K562 (cell line): ENCODE data around the gene FAM98C.

Experiments used
- CBX5 ChIP-seq: IDR thresholded peaks from 2 replicates; pipeline ENCODE4 v1.6.1; 2014; ENCODE audit warnings: low read depth, borderline replicate concordance
- FOXA3 ChIP-seq, 2 experiments: fragments of 450-650 bp in 1 of 2; sonication (generic) in 1 of 2; formaldehyde crosslinking; IDR thresholded peaks in 1 of 2; conservative IDR thresholded peaks in 1 of 2; 2 replicates each; pipeline versions ENCODE4 v1.4.0 to v1.8.0; 2020 to 2022; ENCODE audit warnings: mild to moderate bottlenecking in 2 of 2, missing genetic modification reagents in 1 of 2
- GATA2 ChIP-seq: sonication (generic); formaldehyde crosslinking; IDR thresholded peaks from 2 replicates; pipeline ENCODE4 v1.4.0; 2020; ENCODE audit warnings: mild to moderate bottlenecking, missing genetic modification reagents
- MED1 ChIP-seq: sonication (generic); formaldehyde crosslinking; IDR thresholded peaks from 2 replicates; pipeline ENCODE4 v1.8.1; 2023; ENCODE audit warnings: missing genetic modification reagents, borderline replicate concordance
- PHTF2 ChIP-seq: fragments of 250-450 bp; sonication (Bioruptor Pico); IDR thresholded peaks from 2 replicates; pipeline ENCODE4 v1.5.0; 2021; ENCODE audit warnings: mild to moderate bottlenecking
- POLR2A ChIP-seq: fragments of 450-650 bp; conservative IDR thresholded peaks from 2 replicates; pipeline ENCODE4 v1.6.1; 2016
- SETDB1 ChIP-seq: IDR thresholded peaks from one replicate; pipeline ENCODE4 v1.6.1; 2012; ENCODE audit warnings: low read length, control low read depth, inconsistent platforms
- SRF ChIP-seq, 2 experiments: fragments of 250-450, 450-650 bp in 1 of 2; sonication (Bioruptor Pico) in 1 of 2; sonication (generic) in 1 of 2; formaldehyde crosslinking; IDR thresholded peaks; 2 replicates each; pipeline versions ENCODE4 v1.5.0 to v1.5.1; 2020 to 2022; ENCODE audit warnings: mild to moderate bottlenecking in 1 of 2, missing genetic modification reagents in 1 of 2
- ZBTB43 ChIP-seq: sonication (generic); formaldehyde crosslinking; IDR thresholded peaks from 2 replicates; pipeline ENCODE4 v1.8.0; 2023; ENCODE audit warnings: mild to moderate bottlenecking, missing genetic modification reagents
- ZKSCAN3 ChIP-seq: fragments of 250-450 bp; sonication (Bioruptor Pico); IDR thresholded peaks from 2 replicates; pipeline ENCODE4 v1.4.0; 2020
- ZNF280A ChIP-seq: fragments of 450-650 bp; IDR thresholded peaks from 2 replicates; pipeline ENCODE4 v1.6.1; 2018; ENCODE audit warnings: mild to moderate bottlenecking, low read depth; ENCODE audit not compliant: partially characterized antibody
- ZNF609 ChIP-seq: sonication (generic); formaldehyde crosslinking; IDR thresholded peaks from 2 replicates; pipeline ENCODE4 v1.8.1; 2023; ENCODE audit warnings: missing genetic modification reagents, mild to moderate bottlenecking, borderline replicate concordance
- TF ChIP-seq, protein P1 (sequence below), 2 experiments: IDR thresholded peaks in 1 of 2; conservative IDR thresholded peaks in 1 of 2; 2 replicates each; pipeline ENCODE4 v1.6.1; 2016; ENCODE audit warnings: low read depth in 2 of 2, mild to moderate bottlenecking in 1 of 2, missing compliant biosample characterization in 1 of 2, missing genetic modification characterization in 1 of 2, moderate library complexity in 1 of 2
- TF ChIP-seq, protein P2 (sequence below), 3 experiments: IDR thresholded peaks in 2 of 3; conservative IDR thresholded peaks in 1 of 3; 2 replicates each; pipeline ENCODE4 v1.5.1; 2011 to 2012; ENCODE audit warnings: low read length in 3 of 3, mild to moderate bottlenecking in 3 of 3, control low read depth in 2 of 3, improper control_type of control experiment in 1 of 3, inconsistent platforms in 1 of 3, low read depth in 1 of 3, mixed read lengths in 1 of 3, moderate library complexity in 1 of 3; ENCODE audit not compliant: insufficient read depth in 2 of 3

DNA sequence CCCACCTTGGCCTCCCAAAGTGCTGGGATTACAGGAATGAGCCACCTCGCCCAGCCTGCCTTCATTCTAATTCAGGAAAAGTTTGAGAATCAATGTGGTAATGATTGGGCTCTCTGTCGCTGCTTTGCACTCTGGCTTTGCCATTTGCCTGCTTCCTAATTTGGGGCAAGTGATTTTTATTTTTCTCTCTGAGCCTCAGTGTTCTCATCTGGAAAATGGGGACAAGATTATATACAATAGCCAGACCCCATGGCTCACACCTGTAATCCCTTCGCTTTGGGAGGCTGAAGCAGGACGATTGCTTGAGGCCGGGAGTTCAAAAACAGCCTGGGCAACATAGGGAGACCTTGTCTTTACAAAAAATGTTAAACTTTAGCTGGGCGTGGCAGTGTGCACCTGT is 34.4 kb downstream of the FAM98C start:
- TF ChIP-seq ZNF609 (CRISPR knock-in tag) (no peak), GATA2 (CRISPR knock-in tag) (no peak), ZNF280A (no peak), CBX5 (no peak), POLR2A (no peak), FOXA3 (CRISPR knock-in tag; conservative IDR thresholded peaks at IDR 0.05 in 1 of 2, IDR thresholded peaks at IDR 0.05 in 1 of 2) (no peak), SRF (CRISPR knock-in tag; IDR thresholded peaks at IDR 0.05) (no peak), MED1 (CRISPR knock-in tag) (no peak), PHTF2 (CRISPR knock-in tag) (no peak), ZBTB43 (CRISPR knock-in tag) (no peak), SETDB1 (no peak), ZKSCAN3 (CRISPR knock-in tag) (no peak)
- TF ChIP-seq, protein P1, sequence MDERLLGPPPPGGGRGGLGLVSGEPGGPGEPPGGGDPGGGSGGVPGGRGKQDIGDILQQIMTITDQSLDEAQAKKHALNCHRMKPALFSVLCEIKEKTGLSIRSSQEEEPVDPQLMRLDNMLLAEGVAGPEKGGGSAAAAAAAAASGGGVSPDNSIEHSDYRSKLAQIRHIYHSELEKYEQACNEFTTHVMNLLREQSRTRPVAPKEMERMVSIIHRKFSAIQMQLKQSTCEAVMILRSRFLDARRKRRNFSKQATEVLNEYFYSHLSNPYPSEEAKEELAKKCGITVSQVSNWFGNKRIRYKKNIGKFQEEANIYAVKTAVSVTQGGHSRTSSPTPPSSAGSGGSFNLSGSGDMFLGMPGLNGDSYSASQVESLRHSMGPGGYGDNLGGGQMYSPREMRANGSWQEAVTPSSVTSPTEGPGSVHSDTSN (CRISPR knock-in tag; IDR thresholded peaks at IDR 0.05; ENCODE audit: low read depth) = no peak
- TF ChIP-seq, protein P1 (tag; conservative IDR thresholded peaks at IDR 0.05; ENCODE audit: low read depth) = no peak
- TF ChIP-seq, protein P2, sequence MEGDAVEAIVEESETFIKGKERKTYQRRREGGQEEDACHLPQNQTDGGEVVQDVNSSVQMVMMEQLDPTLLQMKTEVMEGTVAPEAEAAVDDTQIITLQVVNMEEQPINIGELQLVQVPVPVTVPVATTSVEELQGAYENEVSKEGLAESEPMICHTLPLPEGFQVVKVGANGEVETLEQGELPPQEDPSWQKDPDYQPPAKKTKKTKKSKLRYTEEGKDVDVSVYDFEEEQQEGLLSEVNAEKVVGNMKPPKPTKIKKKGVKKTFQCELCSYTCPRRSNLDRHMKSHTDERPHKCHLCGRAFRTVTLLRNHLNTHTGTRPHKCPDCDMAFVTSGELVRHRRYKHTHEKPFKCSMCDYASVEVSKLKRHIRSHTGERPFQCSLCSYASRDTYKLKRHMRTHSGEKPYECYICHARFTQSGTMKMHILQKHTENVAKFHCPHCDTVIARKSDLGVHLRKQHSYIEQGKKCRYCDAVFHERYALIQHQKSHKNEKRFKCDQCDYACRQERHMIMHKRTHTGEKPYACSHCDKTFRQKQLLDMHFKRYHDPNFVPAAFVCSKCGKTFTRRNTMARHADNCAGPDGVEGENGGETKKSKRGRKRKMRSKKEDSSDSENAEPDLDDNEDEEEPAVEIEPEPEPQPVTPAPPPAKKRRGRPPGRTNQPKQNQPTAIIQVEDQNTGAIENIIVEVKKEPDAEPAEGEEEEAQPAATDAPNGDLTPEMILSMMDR (IDR thresholded peaks at IDR 0.05 in 2 of 3, conservative IDR thresholded peaks at IDR 0.05 in 1 of 3; ENCODE audit: insufficient read depth in 2 of 3, low read depth in 1 of 3, low read length in 3 of 3) = no peak
